ENCODE data around the gene PRG2.

Gene PRG2

GRCh38 chr11:57390535-57390934 lies at the start of gene PRG2:
Gene PRG2, minus strand, starts transcription at chr11:57390650. Its CDS starts 706 bp downstream, at chr11:57389944.
- DNase-seq (ENCODE audit: low read depth), result no peak

- DNase-seq (ENCODE audit: low read depth), result no peak
Measured at GRCh38 chr11:57439786-57440185, 49.3 kb upstream of the PRG2 start.

GRCh38 chr11:57438345-57439285 lies 48.2 kb upstream of the PRG2 start:
- no peak for DNase-seq (ENCODE audit: low read depth)

- DNase-seq (ENCODE audit: low read depth), result no peak
Measured at GRCh38 chr11:57436031-57436430, 45.6 kb upstream of the PRG2 start.

GRCh38 chr11:57434640-57435546 lies 44.4 kb upstream of the PRG2 start:
- no peak for DNase-seq (ENCODE audit: low read depth)

GRCh38 chr11:57432714-57433163 lies 42.3 kb upstream of the PRG2 start:
- no peak for DNase-seq (ENCODE audit: low read depth)

GRCh38 chr11:57432149-57432561 lies 41.7 kb upstream of the PRG2 start:
- no peak for DNase-seq (ENCODE audit: low read depth)

GRCh38 chr11:57430952-57431351 lies 40.5 kb upstream of the PRG2 start:
- no peak for DNase-seq (ENCODE audit: low read depth)

- DNase-seq (ENCODE audit: low read depth), result no peak
Measured at GRCh38 chr11:57429946-57430345, 39.5 kb upstream of the PRG2 start.

GRCh38 chr11:57428643-57429042 lies 38.2 kb upstream of the PRG2 start:
- no peak for DNase-seq (ENCODE audit: low read depth)

GRCh38 chr11:57427727-57428082 lies 37.3 kb upstream of the PRG2 start:
- DNase-seq (ENCODE audit: low read depth), result no peak

- peak; percentile 28 for DNase-seq (ENCODE audit: low read depth)
Measured at GRCh38 chr11:57426929-57427726, 36.7 kb upstream of the PRG2 start, which contains the start of gene SLC43A3. Gene SLC43A3, minus strand, starts transcription at chr11:57427121. Its CDS starts 949 bp downstream, at chr11:57426172.

- no peak for DNase-seq (ENCODE audit: low read depth)
Measured at GRCh38 chr11:57426439-57426928, 36.0 kb upstream of the PRG2 start.

- no peak for DNase-seq (ENCODE audit: low read depth)
Measured at GRCh38 chr11:57425565-57426438, 35.4 kb upstream of the PRG2 start.

GRCh38 chr11:57424792-57425564 lies 34.5 kb upstream of the PRG2 start:
- peak; percentile 64 for DNase-seq (ENCODE audit: low read depth)

GRCh38 chr11:57424137-57424791 lies 33.8 kb upstream of the PRG2 start:
- DNase-seq (ENCODE audit: low read depth), result no peak

- no peak for DNase-seq (ENCODE audit: low read depth)
Measured at GRCh38 chr11:57422669-57423068, 32.2 kb upstream of the PRG2 start.

- no peak for DNase-seq (ENCODE audit: low read depth)
Measured at GRCh38 chr11:57421805-57422204, 31.4 kb upstream of the PRG2 start.

GRCh38 chr11:57421066-57421465 lies 30.6 kb upstream of the PRG2 start:
- DNase-seq (ENCODE audit: low read depth), result no peak

Data from stimulated activated CD8-positive, alpha-beta memory T cell treated with anti-CD3 and anti-CD28 coated beads, Interleukin-15, amount 100 ng/mL, for 1 hour (primary cell).